NOMO-1 treated with DMSO at 0.1 percent for 48 hours (cell line): ENCODE data around the gene NCKAP1.
"Not testable (repeated sequence)": the region's sequence is repeated elsewhere in the genome, so short reads cannot be mapped to it uniquely, and the experiment has no call there.

Experiments
- DNase-seq: peaks from one replicate; lab custom pipeline; 2025; ENCODE audit not compliant: unreplicated experiment; lab: John Stamatoyannopoulos, UW

NCKAP1 gene

GRCh38 chr2:182880100-182880499 is 158.2 kb downstream of the NCKAP1 start:
- DNase-seq = not testable (repeated sequence)

DNA sequence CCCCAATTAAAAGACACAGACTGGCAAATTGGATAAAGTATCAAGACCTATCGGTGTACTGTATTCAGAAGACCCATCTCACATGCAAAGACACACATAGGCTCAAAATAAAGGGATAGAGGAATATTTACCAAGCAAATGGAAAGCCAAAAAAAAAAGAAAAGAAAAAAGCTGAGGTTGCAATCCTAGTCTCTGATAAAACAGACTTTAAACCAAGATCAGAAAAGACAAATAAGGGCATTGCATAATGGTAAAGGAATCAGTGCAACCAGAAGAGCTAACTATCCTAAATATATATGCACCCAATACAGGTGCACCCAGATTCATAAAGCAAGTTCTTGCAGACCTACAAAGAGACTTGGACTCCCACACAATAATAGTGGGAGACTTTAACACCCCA is 161.6 kb downstream of the NCKAP1 start:
- not testable (repeated sequence) for DNase-seq

GRCh38 chr2:182870227-182870626 is 168.0 kb downstream of the NCKAP1 start:
- no peak for DNase-seq

GRCh38 chr2:182868054-182868796 is 170.0 kb downstream of the NCKAP1 start:
- no peak for DNase-seq

DNA sequence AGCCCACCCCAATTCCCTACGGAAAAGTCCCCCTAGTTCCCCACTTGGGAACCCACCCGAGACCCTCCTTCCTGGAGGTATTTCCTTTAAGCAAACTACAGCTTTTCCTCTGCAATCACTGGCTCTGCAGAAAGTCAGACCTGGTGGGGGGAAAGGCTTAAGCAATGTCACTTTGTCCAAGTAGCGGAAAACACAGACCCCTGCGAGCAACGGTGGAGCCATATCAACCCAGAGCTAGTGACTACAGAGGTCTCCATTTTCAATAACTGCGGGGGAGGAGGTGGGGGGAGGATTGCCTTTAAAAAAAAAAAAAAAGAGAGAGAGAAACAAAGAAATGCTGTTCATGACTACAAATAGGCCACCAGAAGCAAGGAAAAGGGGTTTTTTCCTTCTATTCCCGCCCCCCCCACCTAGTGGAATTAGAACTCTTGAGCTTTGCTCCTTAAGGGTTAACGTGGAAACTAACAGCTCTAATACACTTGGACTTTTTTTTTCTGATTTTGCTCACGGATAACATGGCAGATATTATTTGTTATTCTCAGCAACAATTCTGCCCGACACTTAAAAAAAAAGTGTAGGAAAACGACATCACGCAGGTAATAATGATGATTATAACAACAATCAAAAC is 170.7 kb downstream of the NCKAP1 start:
- DNase-seq = no peak

DNA sequence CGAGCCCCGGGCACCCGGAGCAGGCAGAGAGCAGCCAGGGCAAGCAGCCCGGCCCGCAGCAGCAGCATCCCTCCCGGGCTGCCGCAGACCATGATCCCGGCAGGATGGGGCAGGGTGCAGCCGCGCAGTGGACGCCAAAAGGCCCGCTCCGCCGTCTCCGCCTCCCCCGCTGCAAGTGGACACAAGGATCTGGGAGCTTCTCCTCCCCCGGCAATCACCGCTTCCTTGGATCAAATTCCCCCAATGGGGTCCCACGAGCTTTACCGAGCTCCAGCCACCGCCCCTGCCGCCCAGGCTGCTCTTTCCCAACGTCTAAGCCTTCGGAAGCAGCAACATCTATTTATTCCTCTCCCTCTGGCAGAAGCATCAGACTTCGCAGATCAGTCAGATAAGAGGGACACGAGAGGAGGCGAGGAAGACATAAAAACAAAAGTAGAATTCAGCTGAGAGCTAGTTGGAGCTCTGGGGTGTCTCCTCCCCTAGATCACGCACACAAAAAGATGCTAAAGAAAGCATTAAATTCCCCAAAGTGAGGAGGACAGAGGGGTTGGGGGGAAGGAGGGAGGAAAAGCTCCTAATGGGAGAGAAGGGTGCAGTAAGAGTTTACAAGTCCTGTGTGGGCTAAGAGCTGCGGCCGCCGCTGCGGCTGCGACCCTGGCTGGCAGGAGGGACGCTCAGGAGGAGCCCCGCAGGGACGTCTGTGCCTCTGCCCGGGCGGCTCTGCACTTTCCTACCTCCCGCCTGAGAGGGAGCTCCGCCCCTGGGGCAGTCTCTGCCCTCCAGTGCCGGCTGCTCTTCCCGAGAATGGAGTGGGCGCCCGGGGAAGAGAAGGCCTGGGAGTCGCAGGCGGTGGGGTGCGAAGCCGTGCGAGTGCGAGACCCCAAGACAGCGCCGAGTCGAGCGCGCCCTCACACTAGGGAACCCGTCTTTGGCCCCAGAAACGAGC is 171.5 kb downstream of the NCKAP1 start, which contains the start of gene FRZB:
FRZB (minus strand) TSS at position 177 of the 946 bp plus-strand sequence; CDS start at position 92, 85 bp downstream.
- DNase-seq = no peak

- no peak for DNase-seq
These were observed 172.2 kb downstream of the NCKAP1 start for GRCh38 chr2:182866095-182866460.

DNA sequence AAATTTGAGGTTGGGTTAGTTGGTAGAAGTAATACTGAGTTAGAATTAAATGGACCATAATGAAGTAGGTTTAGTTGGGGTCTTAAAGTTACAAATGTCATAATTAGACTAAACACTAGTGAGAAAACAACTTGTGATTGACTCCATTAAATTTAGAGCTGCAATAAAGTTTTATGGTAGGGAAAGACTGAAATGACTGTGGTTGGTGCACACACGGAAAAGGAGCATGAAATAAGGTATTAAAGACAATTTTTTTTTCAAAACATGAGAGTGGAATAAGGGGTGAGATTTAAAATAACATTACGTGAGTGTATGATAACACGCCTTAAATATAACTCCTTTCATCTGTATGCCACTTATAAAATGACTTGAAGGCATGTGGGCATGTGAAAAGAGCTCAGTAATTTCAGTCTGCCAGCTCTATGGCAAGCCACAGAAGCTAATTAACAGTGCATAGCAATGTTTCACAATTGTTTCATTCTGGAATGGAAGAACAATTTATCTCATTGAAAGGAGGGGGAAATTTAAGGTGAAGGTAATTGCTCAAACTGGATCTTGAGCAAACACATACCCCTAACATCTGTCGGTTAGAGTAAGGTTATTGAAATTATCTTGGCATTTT is 173.2 kb downstream of the NCKAP1 start:
- no peak for DNase-seq

GRCh38 chr2:182863642-182864041 is 174.6 kb downstream of the NCKAP1 start:
- no peak for DNase-seq

DNA sequence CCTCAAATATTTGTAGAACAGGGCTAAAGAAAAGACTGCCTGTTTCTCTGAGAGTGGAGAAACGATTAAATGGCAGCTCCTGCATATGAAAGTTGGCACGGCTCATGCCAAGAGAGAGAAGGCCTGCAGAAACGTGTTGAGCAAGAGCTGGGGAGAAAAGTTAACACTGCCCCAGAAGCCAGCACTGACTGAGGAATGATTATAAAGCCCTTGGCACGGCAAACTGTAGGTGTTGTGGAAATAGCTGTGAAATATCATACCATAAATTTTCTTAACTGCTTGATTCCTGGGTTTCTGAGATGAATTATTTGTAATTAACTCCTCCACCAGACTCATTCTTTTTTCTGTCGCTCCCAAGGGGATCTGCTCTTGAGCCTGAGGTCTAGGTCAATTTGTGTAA is 176.2 kb downstream of the NCKAP1 start:
- DNase-seq = no peak

GRCh38 chr2:182860858-182861257 is 177.4 kb downstream of the NCKAP1 start:
- no peak for DNase-seq
